ENCODE results near the gene RSKR. TPM values are rescaled to one million over a fixed set of nuclear protein-coding genes. Genes with fewer than 3 reads are reported as not detected.

The RSKR gene
- total RNA-seq, 1 experiment from 2014 or later: 3.4 TPM

- peak; percentile 93 for DNase-seq (ENCODE audit: low read depth, low spot score)
- in situ Hi-C loops (cut with HindIII; ENCODE audit: low pct_unique_long_range_greater_than_20kb, low sequenced_read_pairs): no loop called here
Measured at GRCh38 chr17:28571361-28572122, 42.4 kb downstream of the RSKR start, which contains the start of gene PIGS. Gene PIGS, minus strand, starts transcription at chr17:28571524. Its CDS starts 28 bp downstream, at chr17:28571496.

- in situ Hi-C loops (cut with HindIII; ENCODE audit: low pct_unique_long_range_greater_than_20kb, low sequenced_read_pairs): no loop called here
- peak; percentile 27 for DNase-seq (ENCODE audit: low read depth, low spot score)
Measured at GRCh38 chr17:28570716-28571360, 43.1 kb downstream of the RSKR start.

GRCh38 chr17:28569446-28569845 lies 44.5 kb downstream of the RSKR start:
- in situ Hi-C loops (cut with HindIII; ENCODE audit: low pct_unique_long_range_greater_than_20kb, low sequenced_read_pairs): no loop called here
- DNase-seq (ENCODE audit: low read depth, low spot score): no peak

GRCh38 chr17:28567604-28568003 lies 46.4 kb downstream of the RSKR start:
- no peak for DNase-seq (ENCODE audit: low read depth, low spot score)
- in situ Hi-C loops (cut with HindIII; ENCODE audit: low pct_unique_long_range_greater_than_20kb, low sequenced_read_pairs): no loop called here

GRCh38 chr17:28563475-28563874 lies 50.5 kb downstream of the RSKR start:
- in situ Hi-C loops (cut with HindIII; ENCODE audit: low pct_unique_long_range_greater_than_20kb, low sequenced_read_pairs): no loop called here
- DNase-seq (ENCODE audit: low read depth, low spot score): peak; percentile 47

Other genes with a start within 250 kb of the RSKR start
- not detected in 2 replicates for gene SEBOX, start 249.0 kb downstream of the RSKR start, total RNA-seq (2014; rRNA removed; shearing (Covaris generic))
- gene VTN, start 243.9 kb downstream of the RSKR start, total RNA-seq (2014; rRNA removed; shearing (Covaris generic)): 0.24 and 0.32 TPM in 2 replicates
- 4.1 and 5.1 TPM in 2 replicates for gene SARM1, start 242.5 kb downstream of the RSKR start, total RNA-seq (2014; rRNA removed; shearing (Covaris generic))
- 17.3 and 18.0 TPM in 2 replicates for gene SLC46A1, start 208.0 kb downstream of the RSKR start, total RNA-seq (2014; rRNA removed; shearing (Covaris generic))
- not detected in 2 replicates for gene SLC13A2, start 140.5 kb downstream of the RSKR start, total RNA-seq (2014; rRNA removed; shearing (Covaris generic))
- not detected in 2 replicates for gene FOXN1, start 107.8 kb downstream of the RSKR start, total RNA-seq (2014; rRNA removed; shearing (Covaris generic))
- gene UNC119, start 61.6 kb downstream of the RSKR start, total RNA-seq (2014; rRNA removed; shearing (Covaris generic)): 38.8 and 45.0 TPM in 2 replicates
- gene PIGS, start 42.7 kb downstream of the RSKR start, total RNA-seq (2014; rRNA removed; shearing (Covaris generic)): 45.4 and 46.6 TPM in 2 replicates
- 22.5 and 24.2 TPM in 2 replicates for gene ALDOC, start 37.3 kb downstream of the RSKR start, total RNA-seq (2014; rRNA removed; shearing (Covaris generic))
- gene SPAG5, start 15.2 kb downstream of the RSKR start, total RNA-seq (2014; rRNA removed; shearing (Covaris generic)): 33.5 and 44.0 TPM in 2 replicates
- 146 and 160 TPM in 2 replicates for gene BLTP2, start 31.0 kb upstream of the RSKR start, total RNA-seq (2014; rRNA removed; shearing (Covaris generic))
- gene SDF2, start 47.7 kb upstream of the RSKR start, total RNA-seq (2014; rRNA removed; shearing (Covaris generic)): 61.3 and 66.1 TPM in 2 replicates
- gene SUPT6H, start 48.0 kb upstream of the RSKR start, total RNA-seq (2014; rRNA removed; shearing (Covaris generic)): 38.6 and 47.1 TPM in 2 replicates
- gene PROCA1, start 97.7 kb upstream of the RSKR start, total RNA-seq (2014; rRNA removed; shearing (Covaris generic)): 0.16 TPM in 1 of 2 replicates, not detected in the other
- 89.9 and 93.4 TPM in 2 replicates for gene RAB34, start 103.7 kb upstream of the RSKR start, total RNA-seq (2014; rRNA removed; shearing (Covaris generic))
- gene RPL23A, start 105.8 kb upstream of the RSKR start, total RNA-seq (2014; rRNA removed; shearing (Covaris generic)): 965 and 1,109 TPM in 2 replicates
- gene TLCD1, start 112.0 kb upstream of the RSKR start, total RNA-seq (2014; rRNA removed; shearing (Covaris generic)): 12.0 and 17.3 TPM in 2 replicates
- gene NEK8, start 114.6 kb upstream of the RSKR start, total RNA-seq (2014; rRNA removed; shearing (Covaris generic)): 1.8 and 2.1 TPM in 2 replicates
- gene TRAF4, start 129.8 kb upstream of the RSKR start, total RNA-seq (2014; rRNA removed; shearing (Covaris generic)): 72.8 and 76.2 TPM in 2 replicates
- gene FAM222B, start 228.6 kb upstream of the RSKR start, total RNA-seq (2014; rRNA removed; shearing (Covaris generic)): 11.3 and 14.7 TPM in 2 replicates
- gene ERAL1, start 240.8 kb upstream of the RSKR start, total RNA-seq (2014; rRNA removed; shearing (Covaris generic)): 23.8 and 35.7 TPM in 2 replicates